ENCODE measurements around the gene COBL. TPM values are rescaled to one million over a fixed set of nuclear protein-coding genes. Genes with fewer than 3 reads are reported as not detected.

The COBL gene
- polyA plus RNA-seq, 1 donor (not counting 4 experiments of a cell fraction or from before 2014, with no cell fraction given), result 4.5 TPM

DNA sequence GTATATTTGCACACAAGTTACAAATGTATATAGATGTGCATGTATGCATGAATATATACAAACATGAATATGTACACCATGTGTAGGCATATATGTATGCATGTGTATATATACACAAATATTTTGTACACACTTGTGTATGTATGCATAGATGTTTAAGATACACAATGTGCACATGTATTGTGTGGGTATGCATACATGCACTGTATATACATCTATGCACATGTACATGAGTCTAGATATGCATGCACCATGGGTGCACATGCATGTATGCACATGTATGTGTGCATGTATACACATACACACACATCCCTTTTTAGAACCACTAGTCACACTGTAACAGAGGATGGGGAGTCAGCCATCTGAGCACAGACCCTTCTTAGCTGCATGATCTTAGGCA is 249.4 kb downstream of the COBL start:
- Histone ChIP-seq H4K20me1 (ENCODE audit: control insufficient read depth, extremely low read depth, insufficient read depth, low read length) (no peaks in the 10 kb centered on the region), H3K4me2 (ENCODE audit: control insufficient read depth, extremely low read depth, insufficient read depth, low read depth, low read length) (no peak overlapping the region), H3K9me1 (ENCODE audit: control insufficient read depth, extremely low read depth, insufficient read depth, low read length) (no peaks in the 10 kb centered on the region), H3K36me3 (ENCODE audit: control insufficient read depth in 2 of 2, extremely low read depth in 1 of 2, insufficient read depth in 2 of 2, low read length in 2 of 2) (no peaks in the 10 kb centered on the region), H3K79me2 (ENCODE audit: control insufficient read depth, insufficient read depth, low read length) (no peaks in the 10 kb centered on the region), H3K27ac (ENCODE audit: control insufficient read depth, insufficient read depth, low read length) (no peak overlapping the region), H3K27me3 (ENCODE audit: control insufficient read depth, extremely low read depth, insufficient read depth, low read length) (no peaks in the 10 kb centered on the region), H3K4me3 (ENCODE audit: control insufficient read depth in 2 of 3, extremely low read depth in 1 of 3, insufficient read depth in 2 of 3, low read depth in 1 of 3, low read length in 3 of 3) (no peak overlapping the region), H2AFZ (ENCODE audit: control insufficient read depth, low read length) (no peak overlapping the region), H3K9me3 (ENCODE audit: control insufficient read depth, low read depth, low read length) (no peaks in the 10 kb centered on the region), H3K4me1 (ENCODE audit: control insufficient read depth, extremely low read depth, insufficient read depth, low read length) (peaks cover 5% of the 10 kb centered on the region), H3K9ac (ENCODE audit: control insufficient read depth, extremely low read depth, insufficient read depth, low read length) (no peak overlapping the region)
- dilution Hi-C loops (cut with MboI; ENCODE audit: extremely low pct_ligation_motif_present, low sequenced_read_pairs), result no loop called here
- DNase-seq (ENCODE audit: low read depth, low spot score) (no peak), FAIRE-seq (no peak)
- TF ChIP-seq EZH2 (IDR thresholded peaks at IDR 0.05; ENCODE audit: low read length), result no peak
- TF ChIP-seq, protein P1, sequence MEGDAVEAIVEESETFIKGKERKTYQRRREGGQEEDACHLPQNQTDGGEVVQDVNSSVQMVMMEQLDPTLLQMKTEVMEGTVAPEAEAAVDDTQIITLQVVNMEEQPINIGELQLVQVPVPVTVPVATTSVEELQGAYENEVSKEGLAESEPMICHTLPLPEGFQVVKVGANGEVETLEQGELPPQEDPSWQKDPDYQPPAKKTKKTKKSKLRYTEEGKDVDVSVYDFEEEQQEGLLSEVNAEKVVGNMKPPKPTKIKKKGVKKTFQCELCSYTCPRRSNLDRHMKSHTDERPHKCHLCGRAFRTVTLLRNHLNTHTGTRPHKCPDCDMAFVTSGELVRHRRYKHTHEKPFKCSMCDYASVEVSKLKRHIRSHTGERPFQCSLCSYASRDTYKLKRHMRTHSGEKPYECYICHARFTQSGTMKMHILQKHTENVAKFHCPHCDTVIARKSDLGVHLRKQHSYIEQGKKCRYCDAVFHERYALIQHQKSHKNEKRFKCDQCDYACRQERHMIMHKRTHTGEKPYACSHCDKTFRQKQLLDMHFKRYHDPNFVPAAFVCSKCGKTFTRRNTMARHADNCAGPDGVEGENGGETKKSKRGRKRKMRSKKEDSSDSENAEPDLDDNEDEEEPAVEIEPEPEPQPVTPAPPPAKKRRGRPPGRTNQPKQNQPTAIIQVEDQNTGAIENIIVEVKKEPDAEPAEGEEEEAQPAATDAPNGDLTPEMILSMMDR (optimal IDR thresholded peaks at IDR 0.05 in 1 of 3, IDR thresholded peaks at IDR 0.05 in 1 of 3, conservative IDR thresholded peaks at IDR 0.05 in 1 of 3; ENCODE audit: extremely low read depth in 1 of 3, insufficient read depth in 2 of 3, low read length in 3 of 3), result no peak

DNA sequence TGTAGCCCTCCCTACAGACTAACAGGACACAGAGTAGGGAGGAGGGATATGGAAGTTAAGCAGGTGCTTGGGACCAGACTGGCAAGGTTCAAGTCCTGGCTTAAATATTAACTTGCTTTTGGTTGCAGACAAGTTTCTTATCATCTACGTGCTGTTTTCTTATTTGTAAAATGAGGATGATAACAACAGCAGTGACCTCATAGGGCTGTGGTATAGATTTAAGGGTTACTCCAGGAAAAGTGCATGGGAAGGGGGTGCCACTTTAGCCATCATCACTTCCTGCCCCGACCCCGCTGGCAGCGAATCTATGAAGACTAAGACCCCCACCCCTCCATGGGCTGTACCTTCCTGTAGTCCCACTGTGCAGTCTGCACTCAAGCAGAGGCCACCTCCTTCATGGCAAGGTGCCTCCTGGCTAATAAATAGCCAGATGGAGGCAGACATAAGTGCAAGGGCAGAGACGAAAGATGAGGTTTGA is 250.2 kb downstream of the COBL start:
- no peak overlapping the region for H3K4me3 ChIP-seq (ENCODE audit: control insufficient read depth in 2 of 3, extremely low read depth in 1 of 3, insufficient read depth in 2 of 3, low read depth in 1 of 3, low read length in 3 of 3)
- FAIRE-seq (no peak), DNase-seq (ENCODE audit: low read depth, low spot score) (no peak)
- H4K20me1 ChIP-seq (ENCODE audit: control insufficient read depth, extremely low read depth, insufficient read depth, low read length), result no peaks in the 10 kb centered on the region
- dilution Hi-C loops (cut with MboI; ENCODE audit: extremely low pct_ligation_motif_present, low sequenced_read_pairs), result no loop called here
- H3K36me3 ChIP-seq (ENCODE audit: control insufficient read depth in 2 of 2, extremely low read depth in 1 of 2, insufficient read depth in 2 of 2, low read length in 2 of 2), result no peaks in the 10 kb centered on the region
- no peaks in the 10 kb centered on the region for H3K9me1 ChIP-seq (ENCODE audit: control insufficient read depth, extremely low read depth, insufficient read depth, low read length)
- H3K9me3 ChIP-seq (ENCODE audit: control insufficient read depth, low read depth, low read length), result no peaks in the 10 kb centered on the region
- H3K27me3 ChIP-seq (ENCODE audit: control insufficient read depth, extremely low read depth, insufficient read depth, low read length), result no peaks in the 10 kb centered on the region
- H3K27ac ChIP-seq (ENCODE audit: control insufficient read depth, insufficient read depth, low read length), result no peak overlapping the region
- no peaks in the 10 kb centered on the region for H3K79me2 ChIP-seq (ENCODE audit: control insufficient read depth, insufficient read depth, low read length)
- no peak overlapping the region for H3K9ac ChIP-seq (ENCODE audit: control insufficient read depth, extremely low read depth, insufficient read depth, low read length)
- no peak overlapping the region for H2AFZ ChIP-seq (ENCODE audit: control insufficient read depth, low read length)
- peaks cover 5% of the 10 kb centered on the region for H3K4me1 ChIP-seq (ENCODE audit: control insufficient read depth, extremely low read depth, insufficient read depth, low read length)
- no peak for TF ChIP-seq EZH2 (IDR thresholded peaks at IDR 0.05; ENCODE audit: low read length)
- TF ChIP-seq, protein P1 (optimal IDR thresholded peaks at IDR 0.05 in 1 of 3, IDR thresholded peaks at IDR 0.05 in 1 of 3, conservative IDR thresholded peaks at IDR 0.05 in 1 of 3; ENCODE audit: extremely low read depth in 1 of 3, insufficient read depth in 2 of 3, low read length in 3 of 3), result no peak
- H3K4me2 ChIP-seq (ENCODE audit: control insufficient read depth, extremely low read depth, insufficient read depth, low read depth, low read length), result no peak overlapping the region
